HCT116 (cell line): ENCODE data around the gene BET1L.

Source experiments
- EZH2 ChIP-seq: fragments of 200-600 bp; sonication (generic); IDR thresholded peaks from 2 replicates; pipeline ENCODE4 v1.6.1; 2017; ENCODE audit warnings: antibody characterized with exemption, mixed run types
- JUND ChIP-seq: IDR thresholded peaks from 2 replicates; pipeline ENCODE4 v1.6.1; 2012
- POLR2A ChIP-seq: IDR thresholded peaks from 2 replicates; pipeline ENCODE4 v1.7.0; 2011; ENCODE audit warnings: borderline replicate concordance; ENCODE audit not compliant: insufficient read depth, insufficient read length; ENCODE audit errors: extremely low read depth
- POLR2AphosphoS5 ChIP-seq: IDR thresholded peaks from 2 replicates; pipeline ENCODE4 v1.6.1; 2011; ENCODE audit warnings: mild to moderate bottlenecking, low read depth, low read length, moderate library complexity
- YY1 ChIP-seq: IDR thresholded peaks from 2 replicates; pipeline ENCODE4 v1.6.1; 2011; ENCODE audit warnings: low read length, low read depth, moderate library complexity, mild to moderate bottlenecking; ENCODE audit not compliant: insufficient replicate concordance; ENCODE audit errors: extremely low read depth
- TF ChIP-seq, protein P1 (sequence below), 3 experiments: fragments of 200-600 bp in 1 of 3; sonication (generic) in 1 of 3; IDR thresholded peaks in 2 of 3; conservative IDR thresholded peaks in 1 of 3; 2 replicates each; pipeline ENCODE4 v1.5.1; 2012 to 2017; ENCODE audit warnings: low read depth in 2 of 3, low read length in 2 of 3, antibody characterized with exemption in 1 of 3, borderline replicate concordance in 1 of 3, control low read depth in 1 of 3, mild to moderate bottlenecking in 1 of 3, mixed read lengths in 1 of 3, mixed run types in 1 of 3, moderate library complexity in 1 of 3; ENCODE audit not compliant: insufficient read depth in 1 of 3

DNA sequence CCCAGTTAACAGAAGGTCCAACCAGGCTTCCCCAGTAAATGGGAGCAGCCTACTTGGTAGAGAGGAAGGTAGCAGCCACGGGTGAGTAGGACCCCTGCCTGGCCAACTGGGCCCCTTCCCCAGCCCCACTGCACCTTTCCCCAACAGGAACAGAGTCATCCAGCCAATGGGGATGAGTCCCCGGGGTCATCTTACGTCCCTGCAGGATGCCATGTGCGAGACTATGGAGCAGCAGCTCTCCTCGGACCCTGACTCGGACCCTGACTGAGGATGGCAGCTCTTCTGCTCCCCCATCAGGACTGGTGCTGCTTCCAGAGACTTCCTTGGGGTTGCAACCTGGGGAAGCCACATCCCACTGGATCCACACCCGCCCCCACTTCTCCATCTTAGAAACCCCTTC lies 6.9 kb upstream of the BET1L start:
- TF ChIP-seq POLR2A, result no peak
- no peak for TF ChIP-seq YY1
- TF ChIP-seq, protein P1, sequence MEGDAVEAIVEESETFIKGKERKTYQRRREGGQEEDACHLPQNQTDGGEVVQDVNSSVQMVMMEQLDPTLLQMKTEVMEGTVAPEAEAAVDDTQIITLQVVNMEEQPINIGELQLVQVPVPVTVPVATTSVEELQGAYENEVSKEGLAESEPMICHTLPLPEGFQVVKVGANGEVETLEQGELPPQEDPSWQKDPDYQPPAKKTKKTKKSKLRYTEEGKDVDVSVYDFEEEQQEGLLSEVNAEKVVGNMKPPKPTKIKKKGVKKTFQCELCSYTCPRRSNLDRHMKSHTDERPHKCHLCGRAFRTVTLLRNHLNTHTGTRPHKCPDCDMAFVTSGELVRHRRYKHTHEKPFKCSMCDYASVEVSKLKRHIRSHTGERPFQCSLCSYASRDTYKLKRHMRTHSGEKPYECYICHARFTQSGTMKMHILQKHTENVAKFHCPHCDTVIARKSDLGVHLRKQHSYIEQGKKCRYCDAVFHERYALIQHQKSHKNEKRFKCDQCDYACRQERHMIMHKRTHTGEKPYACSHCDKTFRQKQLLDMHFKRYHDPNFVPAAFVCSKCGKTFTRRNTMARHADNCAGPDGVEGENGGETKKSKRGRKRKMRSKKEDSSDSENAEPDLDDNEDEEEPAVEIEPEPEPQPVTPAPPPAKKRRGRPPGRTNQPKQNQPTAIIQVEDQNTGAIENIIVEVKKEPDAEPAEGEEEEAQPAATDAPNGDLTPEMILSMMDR (IDR thresholded peaks at IDR 0.05 in 2 of 3, conservative IDR thresholded peaks at IDR 0.05 in 1 of 3; ENCODE audit: borderline replicate concordance in 1 of 3, insufficient read depth in 1 of 3, low read depth in 2 of 3, low read length in 2 of 3), result no peak
- TF ChIP-seq POLR2AphosphoS5, result no peak
- no peak for TF ChIP-seq JUND
- no peak for TF ChIP-seq EZH2
